GM23248 (cell line): ENCODE results near the gene TLCD4. TPM values are rescaled to one million over a fixed set of nuclear protein-coding genes. Genes with fewer than 3 reads are reported as not detected.
A peak's percentile ranks its signal among the peaks of the same experiment; 100 is the strongest.

Source experiments
- DNase-seq: peaks from one replicate; pipeline ENCODE4 v3.0.0-alpha.2; 2015
- H2AFZ ChIP-seq: fragments of 200-600 bp; sonication (generic); 2 replicates; pipeline ENCODE4 v1.6.1; 2016; ENCODE audit warnings: antibody characterized with exemption
- H3F3A ChIP-seq: fragments of 200-600 bp; sonication (generic); 2 replicates; pipeline ENCODE4 v1.6.1; 2016; ENCODE audit warnings: mild to moderate bottlenecking, antibody characterized with exemption, mixed run types; ENCODE audit not compliant: insufficient read depth
- H3K27ac ChIP-seq: fragments of 200-600 bp; sonication (generic); 2 replicates; pipeline ENCODE4 v1.5.1; 2016; ENCODE audit warnings: mild to moderate bottlenecking
- H3K27me3 ChIP-seq: fragments of 200-600 bp; sonication (generic); replicated peaks from 2 replicates; pipeline ENCODE4 v1.6.1; 2016; ENCODE audit warnings: mild to moderate bottlenecking; ENCODE audit not compliant: insufficient read depth
- H3K36me3 ChIP-seq: fragments of 200-600 bp; sonication (generic); 2 replicates; pipeline ENCODE4 v1.6.1; 2016; ENCODE audit warnings: low read depth, mild to moderate bottlenecking
- H3K4me1 ChIP-seq: fragments of 200-600 bp; sonication (generic); 2 replicates; pipeline ENCODE4 v1.6.1; 2016; ENCODE audit warnings: mild to moderate bottlenecking; ENCODE audit not compliant: insufficient read depth
- H3K4me2 ChIP-seq: fragments of 200-600 bp; sonication (generic); one replicate; pipeline ENCODE4 v1.6.1; 2016; ENCODE audit warnings: mild to moderate bottlenecking; ENCODE audit not compliant: unreplicated experiment
- H3K4me3 ChIP-seq: fragments of 200-600 bp; sonication (generic); 2 replicates; pipeline ENCODE4 v1.5.1; 2016; ENCODE audit warnings: mild to moderate bottlenecking
- H3K79me2 ChIP-seq: fragments of 200-600 bp; sonication (generic); 2 replicates; pipeline ENCODE4 v1.6.1; 2016; ENCODE audit warnings: mild to moderate bottlenecking; ENCODE audit not compliant: insufficient read depth
- H3K9ac ChIP-seq: fragments of 200-600 bp; sonication (generic); 2 replicates; pipeline ENCODE4 v1.6.1; 2016; ENCODE audit warnings: mild to moderate bottlenecking
- H3K9me2 ChIP-seq: fragments of 200-600 bp; sonication (generic); 2 replicates; pipeline ENCODE4 v1.6.1; 2016; ENCODE audit warnings: mixed run types, mild to moderate bottlenecking, moderate library complexity; ENCODE audit not compliant: insufficient read depth
- H3K9me3 ChIP-seq: fragments of 200-600 bp; sonication (generic); one replicate; pipeline ENCODE4 v1.6.1; 2017; ENCODE audit warnings: low read depth
- H4K20me1 ChIP-seq: fragments of 200-600 bp; sonication (generic); 2 replicates; pipeline ENCODE4 v1.6.0; 2016; ENCODE audit not compliant: insufficient read depth
- EZH2 ChIP-seq: fragments of 200-600 bp; sonication (generic); IDR thresholded peaks from 2 replicates; pipeline ENCODE4 v1.6.1; 2018; ENCODE audit warnings: antibody characterized with exemption, mild to moderate bottlenecking; ENCODE audit not compliant: insufficient read depth, poor library complexity, severe bottlenecking
- EZH2phosphoT487 ChIP-seq: fragments of 200-600 bp; sonication (generic); IDR thresholded peaks from 2 replicates; pipeline ENCODE4 v1.6.1; 2018; ENCODE audit warnings: antibody characterized with exemption, moderate library complexity, mild to moderate bottlenecking, low read depth; ENCODE audit not compliant: insufficient read depth
- WGBS, 2 experiments: methylation state at CpG; one replicate each; pipeline ENCODE4 v1.1.6; 2015 to 2017; ENCODE audit warnings: low lambda C conversion rate in 2 of 2, low coverage in 1 of 2; ENCODE audit errors: missing lambda C conversion rate in 2 of 2; 5-methylcytosine and 5-hydroxymethylcytosine counted together
- in situ Hi-C: fragments of 300-500 bp; cut with MboI; formaldehyde crosslinking; loops from 2 replicates; pipeline ENCODE4 v1.15.0; 2020
- polyA plus RNA-seq: library from polyadenylated mRNA; unstranded; fragments of >200 nt; fragmentation: Nextera tagmentation; extraction: Ambion mirVana; gene quantifications from 2 replicates; pipeline ENCODE4 v1.2.1, GENCODE V29; 2016
- total RNA-seq: library from RNA; depleted of rRNA; stranded (reverse); fragments of >200 nt; shearing (Covaris generic); gene quantifications from 2 replicates; pipeline ENCODE4 v1.2.3, GENCODE V29; 2014

Gene TLCD4
- total and polyA plus RNA-seq, 2 experiments from 2014 or later, result not detected

DNA sequence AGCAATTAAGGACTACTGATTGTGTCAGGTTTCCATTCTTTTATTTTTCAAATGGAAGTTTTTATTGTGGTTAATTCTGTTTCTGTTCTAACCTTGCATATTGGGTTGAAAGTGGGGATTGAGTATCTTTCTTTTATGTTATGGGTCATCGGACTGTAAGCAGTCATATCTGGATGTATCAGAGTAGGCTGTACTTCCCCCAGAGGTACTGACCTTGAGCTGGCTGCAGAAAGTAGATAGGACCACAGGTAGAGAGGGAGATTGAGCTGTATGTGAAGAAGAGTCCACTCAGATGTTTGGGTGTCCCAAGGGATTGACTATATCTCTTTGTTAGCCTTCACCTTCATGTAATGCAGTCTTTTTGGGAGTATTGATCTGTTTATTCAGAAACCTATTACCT lies 23.9 kb upstream of the TLCD4 start:
- WGBS, 2 experiments, result 89 to 91% methylated on average over 1 of the region's 1 CpG
- TF ChIP-seq EZH2phosphoT487 (no peak), EZH2 (no peak)
- H3F3A ChIP-seq, result no peaks in the 10 kb centered on the region
- H3K4me3 ChIP-seq, result no peak overlapping the region
- no peak overlapping the region for H3K9ac ChIP-seq
- H3K36me3 ChIP-seq, result no peaks in the 10 kb centered on the region
- no peaks in the 10 kb centered on the region for H4K20me1 ChIP-seq
- H3K27ac ChIP-seq, result no peak overlapping the region
- in situ Hi-C loops, result no loop called here
- H3K4me2 ChIP-seq, result no peak overlapping the region
- no peaks in the 10 kb centered on the region for H3K4me1 ChIP-seq
- DNase-seq, result no peak
- H2AFZ ChIP-seq, result no peak overlapping the region
- no peaks in the 10 kb centered on the region for H3K27me3 ChIP-seq
- H3K9me2 ChIP-seq, result no peaks in the 10 kb centered on the region
- H3K9me3 ChIP-seq, result no peaks in the 10 kb centered on the region
- no peaks in the 10 kb centered on the region for H3K79me2 ChIP-seq

DNA sequence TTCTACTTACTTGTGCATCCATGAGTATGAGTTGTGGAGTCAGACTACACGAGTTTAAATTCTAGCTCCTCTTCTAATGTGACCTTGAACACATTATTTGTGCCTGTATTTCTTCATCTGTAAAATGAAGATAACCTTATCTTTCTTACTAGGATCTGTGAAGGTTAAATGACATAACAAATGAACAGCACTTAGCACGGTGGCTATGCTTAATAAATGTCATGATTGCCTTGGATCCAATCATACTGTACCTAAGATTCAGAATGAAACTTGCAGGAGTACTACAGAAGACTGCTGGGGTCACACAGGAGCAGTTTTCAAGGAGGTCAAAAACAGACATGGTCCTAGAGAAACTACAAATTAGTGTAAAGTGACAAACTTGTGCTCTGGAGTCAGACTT lies 22.2 kb upstream of the TLCD4 start:
- Histone ChIP-seq H3K79me2 (no peaks in the 10 kb centered on the region), H2AFZ (no peak overlapping the region), H3K9me3 (no peaks in the 10 kb centered on the region), H3K4me3 (no peak overlapping the region), H3K4me2 (no peak overlapping the region), H3F3A (no peaks in the 10 kb centered on the region), H3K27me3 (no peaks in the 10 kb centered on the region), H3K36me3 (no peaks in the 10 kb centered on the region), H4K20me1 (no peaks in the 10 kb centered on the region), H3K4me1 (no peaks in the 10 kb centered on the region), H3K9me2 (no peaks in the 10 kb centered on the region), H3K9ac (no peak overlapping the region), H3K27ac (no peak overlapping the region)
- no peak for TF ChIP-seq EZH2phosphoT487
- no peak for TF ChIP-seq EZH2
- WGBS, 2 experiments, result 58 to 59% methylated on average over 2 of the region's 2 CpGs
- in situ Hi-C loops, result no loop called here
- DNase-seq, result no peak

DNA sequence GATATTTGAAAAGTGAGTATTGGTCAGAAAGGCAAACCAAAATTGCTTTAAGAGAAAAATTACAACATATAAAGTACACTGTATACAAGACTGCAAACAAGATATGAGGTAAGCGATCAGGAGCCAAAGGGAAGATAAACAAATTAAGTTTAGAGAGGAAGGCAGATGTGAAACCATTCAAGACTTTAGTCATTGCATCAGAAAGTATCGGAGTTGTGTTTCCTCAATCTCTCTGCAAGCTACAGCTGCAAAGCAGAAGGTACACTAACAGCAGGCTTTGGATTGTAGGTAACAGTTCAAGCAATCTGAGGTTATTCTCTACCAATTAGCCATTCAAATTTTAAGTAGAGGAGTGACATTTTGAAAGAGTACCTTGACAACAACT lies 21.3 kb upstream of the TLCD4 start:
- H3K9me2 ChIP-seq, result no peaks in the 10 kb centered on the region
- H3K36me3 ChIP-seq, result no peaks in the 10 kb centered on the region
- TF ChIP-seq EZH2phosphoT487 (no peak), EZH2 (no peak)
- 92 to 96% methylated on average over 2 of the region's 2 CpGs for WGBS, 2 experiments
- no peak overlapping the region for H3K4me2 ChIP-seq
- no peak overlapping the region for H3K27ac ChIP-seq
- no peaks in the 10 kb centered on the region for H3K4me1 ChIP-seq
- no peaks in the 10 kb centered on the region for H3F3A ChIP-seq
- no peak overlapping the region for H3K4me3 ChIP-seq
- H3K79me2 ChIP-seq, result no peaks in the 10 kb centered on the region
- H4K20me1 ChIP-seq, result no peaks in the 10 kb centered on the region
- no peaks in the 10 kb centered on the region for H3K9me3 ChIP-seq
- in situ Hi-C loops, result no loop called here
- H3K9ac ChIP-seq, result no peak overlapping the region
- H2AFZ ChIP-seq, result no peak overlapping the region
- H3K27me3 ChIP-seq, result no peaks in the 10 kb centered on the region
- DNase-seq, result no peak

DNA sequence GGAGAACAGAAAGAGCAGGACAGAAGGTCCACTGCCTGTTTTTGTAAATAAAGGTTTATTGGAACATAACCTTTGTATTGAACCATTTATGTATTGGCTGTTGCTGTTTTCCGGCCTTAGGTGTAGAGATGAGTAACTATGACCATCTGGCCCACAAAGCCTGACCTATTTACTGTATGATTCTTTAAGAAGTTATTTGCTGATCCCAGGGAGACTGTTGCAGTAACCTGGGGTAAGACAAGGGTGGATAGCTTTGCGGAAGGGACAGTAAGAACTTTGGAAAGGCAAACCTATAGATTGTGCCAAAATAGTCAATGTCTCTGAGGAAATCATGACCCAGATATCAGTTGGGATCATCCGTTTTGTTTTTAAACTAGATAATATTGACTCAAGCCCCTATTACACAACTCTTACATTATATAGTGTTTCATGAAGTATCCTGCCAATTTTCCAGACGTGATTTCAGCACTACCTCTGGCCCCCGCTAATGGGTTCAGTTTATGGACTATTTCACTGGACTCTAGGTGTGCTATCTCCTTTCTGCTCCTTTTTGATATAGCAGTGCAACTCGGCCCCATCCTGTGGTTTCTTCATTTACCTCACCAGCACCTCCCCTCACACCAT lies 20.8 kb upstream of the TLCD4 start:
- no peak overlapping the region for H2AFZ ChIP-seq
- H3K36me3 ChIP-seq, result no peaks in the 10 kb centered on the region
- no peaks in the 10 kb centered on the region for H3F3A ChIP-seq
- no peak overlapping the region for H3K9ac ChIP-seq
- H3K4me1 ChIP-seq, result no peaks in the 10 kb centered on the region
- H3K9me2 ChIP-seq, result no peaks in the 10 kb centered on the region
- WGBS, 2 experiments, result 55 to 56% methylated on average over 6 of the region's 6 CpGs
- no peak overlapping the region for H3K4me3 ChIP-seq
- no peaks in the 10 kb centered on the region for H3K9me3 ChIP-seq
- no peaks in the 10 kb centered on the region for H4K20me1 ChIP-seq
- no peak overlapping the region for H3K27ac ChIP-seq
- H3K4me2 ChIP-seq, result no peak overlapping the region
- no peaks in the 10 kb centered on the region for H3K27me3 ChIP-seq
- TF ChIP-seq EZH2 (no peak), EZH2phosphoT487 (no peak)
- no peaks in the 10 kb centered on the region for H3K79me2 ChIP-seq
- in situ Hi-C loops, result no loop called here
- DNase-seq, result peak; percentile 4

DNA sequence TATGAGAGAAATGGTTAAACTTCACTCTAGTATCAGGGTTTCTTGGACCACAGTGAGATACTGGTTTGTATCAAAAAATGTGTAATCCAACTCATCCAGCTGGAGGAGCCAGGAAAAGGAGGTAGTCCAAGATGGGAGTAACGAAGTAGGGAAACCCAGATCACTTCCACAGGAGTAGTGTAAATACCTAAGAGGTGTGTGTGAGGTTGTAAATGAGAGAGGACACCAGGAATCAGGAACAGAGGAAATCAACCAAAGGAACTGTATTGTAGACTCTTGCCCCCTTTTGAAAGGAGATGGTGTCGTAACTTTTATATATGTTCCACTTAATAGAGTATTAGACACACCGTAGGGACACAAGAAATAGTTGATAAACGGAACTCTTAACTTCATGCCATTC lies 19.7 kb upstream of the TLCD4 start:
- no peaks in the 10 kb centered on the region for H3K36me3 ChIP-seq
- H3K79me2 ChIP-seq, result no peaks in the 10 kb centered on the region
- H3K4me3 ChIP-seq, result no peak overlapping the region
- H3K4me1 ChIP-seq, result no peaks in the 10 kb centered on the region
- in situ Hi-C loops, result no loop called here
- no peaks in the 10 kb centered on the region for H3K9me3 ChIP-seq
- H2AFZ ChIP-seq, result no peak overlapping the region
- H3F3A ChIP-seq, result no peaks in the 10 kb centered on the region
- no peak overlapping the region for H3K9ac ChIP-seq
- H3K4me2 ChIP-seq, result no peak overlapping the region
- peaks cover 3% of the 10 kb centered on the region; the same call in 1 of the 2 replicates for H3K9me2 ChIP-seq
- H3K27me3 ChIP-seq, result peaks cover 6% of the 10 kb centered on the region; the same call in 1 of the 2 replicates
- H3K27ac ChIP-seq, result no peak overlapping the region
- WGBS, 2 experiments, result 86 to 95% methylated on average over 4 of the region's 4 CpGs
- TF ChIP-seq EZH2phosphoT487, result no peak
- TF ChIP-seq EZH2, result no peak
- DNase-seq, result no peak
- no peaks in the 10 kb centered on the region for H4K20me1 ChIP-seq
